H1 (cell line): ENCODE data around the gene TEX101. TPM values are rescaled to one million over a fixed set of nuclear protein-coding genes. Genes with fewer than 3 reads are reported as not detected.

Source experiments
- CTBP2 ChIP-seq: IDR thresholded peaks from 2 replicates; pipeline ENCODE4 v1.7.0; 2011; ENCODE audit warnings: borderline replicate concordance, mild to moderate bottlenecking, moderate library complexity, mixed read lengths, low read length; ENCODE audit not compliant: insufficient read depth, insufficient read length
- RNF2 ChIP-seq: fragments of 200-900, 300-1000 bp; sonication (generic); IDR thresholded peaks from 2 replicates; pipeline ENCODE4 v1.7.1; 2016; ENCODE audit warnings: borderline replicate concordance, low read depth, mild to moderate bottlenecking, antibody characterized with exemption, low read length; ENCODE audit not compliant: poor library complexity, severe bottlenecking; ENCODE audit errors: missing control alignments
- RXRA ChIP-seq: IDR thresholded peaks from 2 replicates; pipeline ENCODE4 v1.6.1; 2011; ENCODE audit warnings: low read depth, mild to moderate bottlenecking, low read length, moderate library complexity; ENCODE audit not compliant: insufficient read depth
- polyA plus RNA-seq, 7 experiments: library from polyadenylated mRNA; depleted of rRNA in 3 of 7; stranded (reverse) in 5 of 7; unstranded in 2 of 7; fragments of >200 nt in 5 of 7; fragments of 200-250 nt in 2 of 7; gene quantifications; 1 replicate in 5 of 7; 2 replicates in 1 of 7; 4 replicates in 1 of 7; pipeline versions ENCODE4 v1.2.1 to v1.2.3, GENCODE V29; 2011 to 2013; ENCODE audit warnings: missing spikeins in 2 of 7, mixed read lengths in 2 of 7
- total RNA-seq: library from RNA; stranded (reverse); fragmentation: NEBNext Ultra II Directional; extraction: Animal tissue kit (Norgen Biotek cat#: 25700); gene quantifications from 2 replicates; pipeline ENCODE4 v1.2.1, GENCODE V29; 2021
- TF ChIP-seq, protein P1 (sequence below): IDR thresholded peaks from 2 replicates; pipeline ENCODE4 v1.6.1; 2012; ENCODE audit warnings: inconsistent platforms

TEX101 gene
- total and polyA plus RNA-seq, 2 of the 8 experiments (the other 6 are each of a cell fraction or from before 2014, with no cell fraction given), result 0.12 TPM; not detected in 1

DNA sequence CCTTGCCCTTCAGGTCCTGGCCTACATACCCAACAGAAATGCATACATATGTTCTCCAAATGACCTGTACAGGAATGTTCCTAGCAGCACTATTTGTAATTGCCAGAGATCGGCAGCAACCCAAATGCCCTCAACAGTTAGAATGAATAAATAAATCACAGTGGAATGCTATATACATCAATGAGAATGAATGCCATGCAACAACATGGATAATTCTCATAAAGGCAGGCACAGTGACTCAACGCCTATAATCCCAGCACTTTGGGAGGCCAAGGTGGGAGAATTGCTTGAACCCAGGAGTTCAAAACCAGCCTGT, 18.6 kb downstream of the TEX101 start (continued):
- no peak for TF ChIP-seq RNF2
- TF ChIP-seq CTBP2, result no peak
- no peak for TF ChIP-seq RXRA
- TF ChIP-seq, protein P1, sequence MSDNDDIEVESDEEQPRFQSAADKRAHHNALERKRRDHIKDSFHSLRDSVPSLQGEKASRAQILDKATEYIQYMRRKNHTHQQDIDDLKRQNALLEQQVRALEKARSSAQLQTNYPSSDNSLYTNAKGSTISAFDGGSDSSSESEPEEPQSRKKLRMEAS, result no peak
